Stimulated activated naive CD4-positive, alpha-beta T cell (primary cell): ENCODE measurements around the gene STK35.
"Not testable (repeated sequence)": the region's sequence is repeated elsewhere in the genome, so short reads cannot be mapped to it uniquely, and the experiment has no call there.

Experiments used
- DNase-seq, 6 experiments: peaks; one replicate each; lab custom pipeline; 2025; lab: John Stamatoyannopoulos, UW

STK35 gene

DNA sequence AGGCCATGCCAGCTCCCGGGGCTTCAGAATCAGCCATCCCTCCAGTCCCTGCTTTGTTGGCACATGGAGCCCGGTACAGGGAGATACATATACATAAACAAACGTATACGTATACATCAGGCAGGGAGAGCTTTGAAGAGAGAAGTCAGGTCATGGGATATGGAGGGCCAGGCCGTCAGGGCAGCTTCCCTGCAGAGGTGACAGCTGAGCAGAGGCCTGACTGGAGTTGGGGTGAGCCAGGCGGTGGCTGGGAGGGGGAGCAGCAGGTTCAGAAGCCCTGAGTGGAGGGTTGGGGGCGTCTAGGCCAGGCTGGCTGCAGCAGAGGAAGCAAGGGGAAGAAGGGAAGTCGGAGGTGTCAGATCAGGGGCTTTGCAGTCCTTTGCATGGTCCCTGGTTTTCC, 61.7 kb downstream of the STK35 start:
- DNase-seq: no peak

DNA sequence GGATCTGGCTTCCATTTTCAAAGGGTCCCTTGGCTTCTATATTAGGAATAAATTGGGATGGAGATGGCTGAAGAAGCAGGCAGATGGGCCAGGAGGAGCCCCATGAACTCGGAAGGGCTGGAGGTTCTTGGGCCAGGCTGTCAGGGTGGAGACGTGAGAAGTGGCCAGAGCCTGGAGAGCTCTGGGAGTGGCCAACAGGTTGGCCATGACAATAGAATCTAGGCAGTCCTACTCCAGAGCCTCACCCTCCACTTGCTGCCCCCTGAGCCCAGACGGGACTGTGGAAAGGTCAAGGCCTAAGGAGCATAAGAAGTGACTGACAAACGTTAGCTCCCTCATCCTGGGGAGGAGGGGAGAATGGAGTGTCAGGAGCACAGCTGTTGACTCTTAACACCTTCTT, 62.1 kb downstream of the STK35 start:
- DNase-seq: no peak

- no peak for DNase-seq
Measured at GRCh38 chr20:2164421-2164820, 62.8 kb downstream of the STK35 start.

DNA sequence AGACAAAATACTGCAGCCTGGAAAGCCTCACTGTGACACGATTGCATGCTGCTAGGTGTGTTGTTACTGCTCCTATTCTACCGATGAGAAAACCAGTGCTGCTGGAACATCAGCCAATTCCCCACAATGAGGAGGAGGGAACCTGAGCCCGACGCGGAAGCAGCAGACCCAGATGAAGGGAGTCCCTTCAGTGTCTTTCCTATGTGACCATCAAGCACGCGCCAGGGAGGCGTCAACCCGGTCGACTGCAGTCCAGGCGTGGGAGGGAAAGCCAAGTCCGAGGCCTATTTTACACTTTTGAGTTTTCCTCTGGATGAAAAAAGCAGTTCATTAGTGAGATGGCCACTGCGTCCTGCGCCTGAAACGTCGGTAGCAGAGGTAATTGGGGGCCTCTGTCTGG, 63.3 kb downstream of the STK35 start:
- DNase-seq: no peak

DNA sequence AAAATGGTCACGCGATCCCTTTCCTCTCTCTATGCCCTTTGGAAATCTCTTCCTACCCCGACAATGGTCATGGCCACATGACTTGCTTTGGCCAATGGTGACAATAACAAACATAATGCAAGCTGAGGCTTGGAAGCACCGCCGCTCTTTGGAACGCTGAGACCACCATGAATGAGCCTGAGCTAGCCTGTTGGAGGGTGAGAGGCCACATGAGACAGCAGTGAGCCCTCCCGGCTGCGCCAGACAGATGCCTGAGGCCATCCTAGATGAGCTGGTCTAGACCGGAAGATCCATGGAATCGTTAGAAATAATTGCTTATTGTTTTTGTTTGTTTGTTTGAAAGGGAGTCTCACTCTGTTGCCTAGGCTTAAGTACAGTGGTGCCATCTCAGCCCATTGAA, 64.2 kb downstream of the STK35 start:
- no peak for DNase-seq

GRCh38 chr20:2167112-2167511, 65.5 kb downstream of the STK35 start:
- DNase-seq: no peak

- no peak for DNase-seq
Measured at GRCh38 chr20:2168946-2169345, 67.3 kb downstream of the STK35 start.

GRCh38 chr20:2169456-2170088, 67.9 kb downstream of the STK35 start:
- no peak for DNase-seq

DNA sequence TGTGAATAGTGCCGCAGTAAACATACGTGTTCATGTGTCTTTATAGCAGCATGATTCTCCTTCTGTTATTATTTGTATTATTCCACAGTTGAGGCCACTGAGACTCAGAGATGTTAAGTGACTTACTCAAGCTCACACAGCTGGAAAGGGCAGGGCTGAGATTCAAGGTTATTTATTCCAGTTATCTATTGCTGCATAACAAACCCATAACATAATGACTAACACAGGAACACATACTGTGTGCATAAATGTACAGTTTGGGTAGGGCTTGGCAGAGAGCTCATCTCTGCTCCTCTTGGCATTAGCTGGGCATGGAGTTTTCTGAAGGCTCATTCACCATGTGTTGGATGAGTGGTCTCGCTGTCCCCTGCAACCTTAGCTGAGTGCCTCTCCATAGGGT, 68.8 kb downstream of the STK35 start:
- no peak for DNase-seq

- no peak for DNase-seq
Measured at GRCh38 chr20:2171266-2171790, 69.7 kb downstream of the STK35 start.

DNA sequence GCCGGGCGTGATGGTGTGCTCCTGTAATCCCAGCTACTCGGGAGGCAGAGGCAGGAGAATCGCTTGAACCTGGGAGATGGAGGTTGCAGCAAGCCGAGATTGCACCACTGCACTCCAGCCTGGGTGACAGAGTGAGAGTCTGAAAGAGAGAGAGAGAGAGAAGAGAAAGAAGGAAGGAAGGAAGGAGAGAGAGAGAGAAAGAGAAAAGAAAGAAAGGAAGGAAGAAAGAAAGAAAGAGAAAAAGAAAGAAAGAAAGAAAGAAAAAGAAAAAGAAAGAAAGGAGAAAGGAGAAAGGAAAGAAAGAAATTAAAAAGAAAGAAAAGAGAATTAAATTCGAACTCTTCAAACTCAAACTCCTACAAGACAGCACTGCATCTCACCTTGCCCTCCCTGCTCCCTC, 70.2 kb downstream of the STK35 start:
- not testable (repeated sequence) for DNase-seq

GRCh38 chr20:2172305-2173175, 70.9 kb downstream of the STK35 start:
- peak; percentile 31 to 65 (median 38) for DNase-seq

DNA sequence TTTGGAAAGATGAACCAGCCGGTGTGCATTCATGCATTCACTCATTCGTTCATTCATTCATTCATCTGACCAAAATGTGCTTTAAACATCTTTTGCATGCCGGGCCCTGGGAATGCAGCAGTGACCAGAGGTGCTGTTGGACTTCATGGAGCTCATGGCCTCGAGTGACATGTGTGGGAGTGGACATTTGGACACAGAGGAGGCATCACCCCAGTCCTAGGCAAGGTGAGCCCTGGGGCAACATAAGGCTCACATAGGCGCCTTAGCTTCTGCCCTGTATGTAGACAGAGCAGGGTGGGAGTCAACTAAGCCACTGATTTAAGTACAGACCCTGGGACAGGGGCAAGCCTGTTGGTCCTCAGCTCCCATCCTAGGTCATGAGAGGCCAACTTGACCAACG, 71.6 kb downstream of the STK35 start:
- DNase-seq: no peak

- DNase-seq: no peak
Measured at GRCh38 chr20:2174067-2174466, 72.4 kb downstream of the STK35 start.

DNA sequence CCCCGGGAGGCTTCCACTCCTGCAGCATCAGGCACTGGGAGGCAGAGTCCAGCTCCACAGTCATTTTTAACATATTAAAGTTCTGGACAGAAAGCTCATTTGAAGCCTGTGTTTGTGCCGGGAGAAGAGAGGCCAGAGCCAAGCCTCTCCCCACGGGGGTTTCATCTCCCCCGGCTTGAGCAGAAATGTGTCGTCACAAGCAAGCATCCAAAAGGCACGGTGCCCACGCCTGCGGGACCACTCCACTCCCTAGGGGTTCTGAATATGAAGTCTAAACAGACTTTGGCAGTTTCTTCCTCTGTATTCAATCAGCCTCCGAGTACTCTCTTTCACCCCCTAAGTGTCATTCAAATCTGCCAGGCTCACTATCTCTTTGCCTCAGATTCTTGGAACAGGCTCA, 75.3 kb downstream of the STK35 start:
- DNase-seq: no peak

DNA sequence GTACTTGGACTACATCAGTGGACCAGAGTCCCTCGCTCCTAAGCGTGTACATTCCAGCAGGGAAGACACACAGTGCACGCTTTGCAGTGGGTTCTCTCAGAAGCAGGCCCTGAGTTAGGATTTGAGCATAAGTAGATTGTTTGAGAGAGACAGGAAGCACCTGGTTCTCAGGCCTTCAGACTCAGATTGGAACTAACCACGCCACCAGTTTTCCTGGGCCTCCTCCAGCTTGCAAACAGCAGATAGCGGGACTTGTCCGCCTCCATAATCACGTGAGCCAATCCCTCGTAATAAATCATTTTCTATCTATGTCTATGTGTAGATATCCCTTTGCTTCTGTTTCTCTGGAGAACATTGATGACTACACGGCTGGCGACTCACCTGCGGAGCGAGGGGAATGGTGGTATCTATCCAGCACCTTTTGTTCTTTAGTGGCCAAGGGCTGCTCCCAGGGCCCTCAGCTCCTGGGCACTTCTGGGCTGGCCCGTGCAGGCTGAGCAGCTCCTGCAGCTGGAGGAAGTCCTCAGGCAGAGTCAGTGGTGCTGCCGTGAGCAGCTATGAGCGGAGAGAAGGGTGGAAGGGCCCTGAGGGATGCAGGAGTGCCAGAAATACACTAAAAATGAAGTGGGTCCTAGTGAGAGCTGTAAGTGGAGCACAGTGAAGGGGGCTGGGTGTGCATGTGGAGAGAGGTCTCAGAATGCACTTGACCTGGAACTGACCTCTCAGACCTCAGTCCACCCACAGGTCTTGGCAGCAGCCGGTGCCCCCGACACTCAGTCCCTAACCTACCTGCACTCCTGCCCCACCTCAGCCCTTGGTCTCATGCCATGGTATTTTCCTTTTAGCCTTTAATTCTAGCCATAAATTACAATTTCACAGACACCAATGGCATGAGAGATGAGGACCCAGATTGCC, 76.9 kb downstream of the STK35 start:
- no peak for DNase-seq

DNA sequence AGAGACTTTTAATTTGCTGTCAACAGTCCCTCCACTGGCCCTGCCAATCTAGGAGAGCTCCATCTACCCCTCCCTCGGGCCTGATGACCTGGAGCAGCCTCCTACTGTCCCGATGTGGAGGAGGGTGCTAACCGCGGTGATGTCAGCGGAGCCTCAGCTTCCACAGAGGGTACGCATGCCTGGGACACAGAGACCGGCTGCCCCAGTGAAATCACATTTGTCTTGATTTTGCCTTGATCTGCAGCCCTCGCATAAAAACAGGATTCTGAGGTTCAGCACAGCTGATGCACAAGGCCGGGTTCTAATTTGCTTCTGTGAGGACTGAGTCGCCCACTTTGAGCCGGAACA, 77.6 kb downstream of the STK35 start:
- no peak for DNase-seq

DNA sequence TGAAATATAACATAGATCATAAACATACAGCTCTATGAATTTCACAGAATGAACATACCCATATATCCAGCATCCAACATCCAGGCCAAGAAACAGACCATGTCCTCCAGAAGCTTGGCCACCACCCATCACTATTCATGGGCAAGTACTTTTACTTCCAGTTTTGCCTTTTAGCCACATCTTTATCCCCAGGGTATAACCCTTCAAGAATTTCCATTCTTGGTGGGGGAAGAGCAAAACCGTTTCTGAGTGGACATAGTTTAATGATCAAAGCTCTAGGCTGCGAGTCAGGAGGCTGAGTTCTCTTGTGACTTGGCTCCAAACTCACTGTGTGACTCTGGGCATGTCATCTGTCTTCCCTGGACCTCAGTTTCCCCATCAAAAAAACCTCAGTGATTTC, 78.3 kb downstream of the STK35 start:
- no peak for DNase-seq

DNA sequence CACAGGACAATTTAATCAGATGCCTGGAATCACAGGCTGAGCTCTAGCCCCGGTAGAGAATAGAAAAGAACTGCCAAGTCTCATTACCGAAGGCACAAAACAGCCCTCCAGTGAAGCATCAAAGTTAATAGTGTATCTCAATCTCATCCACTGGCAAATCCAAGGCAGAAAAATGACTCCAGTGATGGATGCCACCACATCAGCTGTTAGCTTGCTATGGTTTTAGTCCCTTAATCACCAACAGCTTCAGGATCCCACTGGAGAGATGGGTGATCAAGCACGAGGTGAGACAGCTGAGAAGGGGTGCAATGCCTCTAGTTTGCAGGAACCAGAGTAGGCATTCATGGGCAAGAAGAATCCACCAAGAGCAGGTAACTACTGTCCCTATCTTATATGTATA, 81.8 kb downstream of the STK35 start:
- DNase-seq: no peak

DNA sequence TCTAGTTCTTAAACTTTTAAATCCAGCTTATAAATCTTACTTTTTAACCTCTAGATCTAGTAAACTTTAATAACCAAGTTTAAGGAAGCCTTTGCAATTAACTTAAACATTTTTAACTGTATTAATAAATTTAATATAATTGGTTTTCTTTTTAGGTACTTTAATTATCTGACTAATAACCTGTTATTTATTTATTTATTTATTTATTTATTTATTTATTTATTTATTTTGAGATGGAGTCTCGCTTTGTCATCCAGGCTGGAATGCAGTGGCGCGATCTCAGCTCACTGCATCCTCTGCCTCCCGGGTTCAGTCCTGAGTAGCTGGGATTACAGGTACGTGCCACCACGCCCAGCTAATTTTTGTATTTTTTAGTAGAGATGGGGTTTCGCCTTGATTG, 83.3 kb downstream of the STK35 start:
- DNase-seq: not testable (repeated sequence)

- no peak for DNase-seq
Measured at GRCh38 chr20:2195614-2196013, 94.0 kb downstream of the STK35 start.

- no peak for DNase-seq
Measured at GRCh38 chr20:2197166-2197565, 95.5 kb downstream of the STK35 start.
